Measurements from ENCODE around the gene PIH1D1.

The PIH1D1 gene

GRCh38 chr19:49465371-49465770 is 13.8 kb upstream of the PIH1D1 start:
- Histone ChIP-seq H3K36me3 (ENCODE audit: control insufficient read depth, low read length) (peaks cover 42% of the 10 kb centered on the region), H3F3A (ENCODE audit: control insufficient read depth, insufficient read depth) (no peaks in the 10 kb centered on the region), H3K9me2 (replicated peaks; ENCODE audit: control insufficient read depth, low read length) (no peaks in the 10 kb centered on the region), H3K4me1 (ENCODE audit: control insufficient read depth, low read length) (peaks cover 22% of the 10 kb centered on the region), H4K20me1 (ENCODE audit: control insufficient read depth, insufficient read depth, low read depth, low read length) (no peaks in the 10 kb centered on the region), H3K4me2 (ENCODE audit: low read length) (no peak overlapping the region), H3K27ac (ENCODE audit: low read depth, low read length) (no peak overlapping the region), H3K4me3 (ENCODE audit: low read length) (no peak overlapping the region), H3K27me3 (ENCODE audit: control insufficient read depth, low read length) (no peaks in the 10 kb centered on the region), H3K9me3 (ENCODE audit: control insufficient read depth, insufficient read depth, low read length) (no peaks in the 10 kb centered on the region), H3K79me2 (ENCODE audit: control insufficient read depth, low read length) (no peaks in the 10 kb centered on the region)
- TF ChIP-seq EZH2phosphoT487 (IDR thresholded peaks at IDR 0.05; ENCODE audit: borderline replicate concordance, low read length) = no peak
- no peak for TF ChIP-seq CTCF (IDR thresholded peaks at IDR 0.05; ENCODE audit: low read depth, low read length, poor library complexity, severe bottlenecking)

- TF ChIP-seq CTCF (IDR thresholded peaks at IDR 0.05; ENCODE audit: low read depth, low read length, poor library complexity, severe bottlenecking) (no peak), EZH2phosphoT487 (IDR thresholded peaks at IDR 0.05; ENCODE audit: borderline replicate concordance, low read length) (no peak)
- H4K20me1 ChIP-seq (ENCODE audit: control insufficient read depth, insufficient read depth, low read depth, low read length) = no peaks in the 10 kb centered on the region
- no peaks in the 10 kb centered on the region for H3F3A ChIP-seq (ENCODE audit: control insufficient read depth, insufficient read depth)
- no peaks in the 10 kb centered on the region for H3K9me2 ChIP-seq (replicated peaks; ENCODE audit: control insufficient read depth, low read length)
- no peaks in the 10 kb centered on the region for H3K27me3 ChIP-seq (ENCODE audit: control insufficient read depth, low read length)
- no peaks in the 10 kb centered on the region; the same call in 1 of the 2 replicates for H3K79me2 ChIP-seq (ENCODE audit: control insufficient read depth, low read length)
- no peak overlapping the region for H3K4me2 ChIP-seq (ENCODE audit: low read length)
- H3K9me3 ChIP-seq (ENCODE audit: control insufficient read depth, insufficient read depth, low read length) = no peaks in the 10 kb centered on the region
- no peak overlapping the region for H3K27ac ChIP-seq (ENCODE audit: low read depth, low read length)
- peaks cover 44% of the 10 kb centered on the region for H3K36me3 ChIP-seq (ENCODE audit: control insufficient read depth, low read length)
- H3K4me3 ChIP-seq (ENCODE audit: low read length) = no peak overlapping the region
- peaks cover 11% of the 10 kb centered on the region for H3K4me1 ChIP-seq (ENCODE audit: control insufficient read depth, low read length)
Measured at GRCh38 chr19:49463960-49464740, 12.5 kb upstream of the PIH1D1 start.

- no peak overlapping the region for H3K4me2 ChIP-seq (ENCODE audit: low read length)
- H3K9me2 ChIP-seq (replicated peaks; ENCODE audit: control insufficient read depth, low read length) = no peaks in the 10 kb centered on the region
- no peak overlapping the region for H3K27ac ChIP-seq (ENCODE audit: low read depth, low read length)
- peaks cover 47% of the 10 kb centered on the region for H3K36me3 ChIP-seq (ENCODE audit: control insufficient read depth, low read length)
- H3K27me3 ChIP-seq (ENCODE audit: control insufficient read depth, low read length) = no peaks in the 10 kb centered on the region
- no peak for TF ChIP-seq EZH2phosphoT487 (IDR thresholded peaks at IDR 0.05; ENCODE audit: borderline replicate concordance, low read length)
- no peak for TF ChIP-seq CTCF (IDR thresholded peaks at IDR 0.05; ENCODE audit: low read depth, low read length, poor library complexity, severe bottlenecking)
- H4K20me1 ChIP-seq (ENCODE audit: control insufficient read depth, insufficient read depth, low read depth, low read length) = no peaks in the 10 kb centered on the region
- no peaks in the 10 kb centered on the region for H3K4me1 ChIP-seq (ENCODE audit: control insufficient read depth, low read length)
- peaks cover 12% of the 10 kb centered on the region for H3K79me2 ChIP-seq (ENCODE audit: control insufficient read depth, low read length)
- H3K4me3 ChIP-seq (ENCODE audit: low read length) = no peak overlapping the region
- no peaks in the 10 kb centered on the region for H3F3A ChIP-seq (ENCODE audit: control insufficient read depth, insufficient read depth)
- H3K9me3 ChIP-seq (ENCODE audit: control insufficient read depth, insufficient read depth, low read length) = no peaks in the 10 kb centered on the region
Measured at GRCh38 chr19:49462492-49462891, 10.9 kb upstream of the PIH1D1 start.
